GM21576 (cell line): ENCODE results near the gene FARS2.
"Not testable (repeated sequence)": the region's sequence is repeated elsewhere in the genome, so short reads cannot be mapped to it uniquely, and the experiment has no call there.

Experiments used
- ATAC-seq: cut with Tn5 transposase; IDR thresholded peaks from one replicate; pipeline ENCODE4 v1.9.1; 2021; ENCODE audit warnings: mild to moderate bottlenecking, moderate library complexity; ENCODE audit not compliant: unreplicated experiment

Gene FARS2

DNA sequence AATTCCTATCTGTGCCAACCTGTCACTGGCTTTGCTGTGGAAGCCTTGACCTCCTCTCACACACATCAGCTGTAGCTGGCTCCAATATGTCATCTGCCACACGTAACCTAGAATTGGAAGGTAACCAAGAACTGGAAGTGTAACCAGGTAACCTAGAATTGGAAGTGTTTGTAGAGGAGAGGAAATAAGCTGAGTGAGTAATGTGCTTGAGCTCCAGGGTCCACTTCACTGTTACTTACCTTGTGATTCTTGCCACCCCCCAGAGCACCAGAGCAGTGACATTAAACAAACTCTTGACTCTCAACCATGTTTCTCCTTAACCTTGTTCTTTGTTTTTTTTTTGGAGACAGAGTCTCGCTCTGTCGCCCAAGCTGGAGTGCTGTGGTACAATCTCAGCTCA, 394.9 kb downstream of the FARS2 start:
- no peak for ATAC-seq

DNA sequence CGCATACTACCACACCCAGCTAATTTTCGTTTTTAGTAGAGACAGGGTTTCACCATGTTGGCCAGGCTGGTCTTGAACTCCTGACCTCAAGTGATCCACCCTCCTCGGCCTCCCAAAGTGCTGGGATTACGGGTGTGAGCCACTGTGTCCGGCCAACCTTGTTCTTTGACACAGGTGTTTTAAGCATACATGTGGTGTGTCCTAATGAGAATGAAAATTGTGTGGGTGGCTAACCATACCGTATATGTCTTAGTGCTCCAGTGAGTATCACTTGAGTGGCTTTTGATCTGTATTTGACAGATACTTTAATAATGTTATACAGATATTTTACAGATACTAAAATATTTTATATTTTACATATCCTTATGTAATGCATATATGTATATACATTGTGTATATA, 395.4 kb downstream of the FARS2 start:
- not testable (repeated sequence) for ATAC-seq

DNA sequence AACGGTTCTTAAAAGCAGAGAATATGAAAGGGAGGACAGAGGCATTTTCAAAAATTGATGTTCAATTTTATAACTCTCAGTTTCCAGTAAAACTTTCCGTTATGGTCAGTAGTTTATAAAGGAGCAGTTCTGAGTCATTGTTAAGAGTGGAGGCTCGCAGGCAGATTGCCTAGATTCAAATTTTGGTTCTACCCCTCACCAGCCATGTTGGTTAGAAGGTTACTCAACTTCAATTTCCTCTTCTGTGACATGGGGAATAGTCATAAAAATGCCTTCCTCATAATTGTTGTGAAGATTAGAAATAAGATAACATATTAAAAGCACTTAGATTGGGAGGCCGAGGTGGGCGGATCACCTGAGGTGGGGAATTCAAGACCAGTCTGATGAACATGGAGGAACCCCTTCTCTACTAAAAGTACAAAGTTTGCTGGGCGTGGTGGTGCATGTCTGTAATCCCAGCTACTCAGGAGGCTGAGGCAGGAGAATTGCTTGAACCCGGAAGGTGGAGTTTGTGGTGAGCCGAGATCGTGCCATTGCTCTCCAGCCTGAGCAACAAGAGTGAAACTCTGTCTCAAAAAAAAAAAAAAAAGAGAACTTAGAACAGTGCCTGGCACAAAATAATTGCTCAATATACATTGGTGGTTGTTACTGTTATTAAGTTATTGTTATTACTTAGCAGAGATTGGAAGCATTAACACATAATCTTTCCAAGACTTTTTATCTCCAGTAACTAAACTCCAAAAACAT, 396.5 kb downstream of the FARS2 start:
- no peak for ATAC-seq

DNA sequence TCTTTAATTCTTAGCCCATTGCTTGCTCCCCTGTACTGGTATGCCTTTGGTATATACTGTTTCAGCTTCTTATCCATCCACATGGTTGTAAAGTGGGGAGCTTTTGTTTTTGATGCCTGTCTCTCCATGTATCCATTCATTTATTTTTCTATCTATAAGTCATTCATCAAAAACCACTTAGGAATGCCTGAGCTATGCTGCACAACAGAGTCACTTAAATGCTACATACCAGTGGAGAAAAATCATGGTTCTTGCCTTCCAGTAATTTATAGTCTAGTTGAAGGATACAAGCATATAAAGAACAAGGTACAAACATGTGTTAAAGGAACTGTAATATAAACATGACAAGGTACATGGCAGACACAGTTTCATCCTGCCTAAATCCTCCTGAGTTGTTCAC, 398.2 kb downstream of the FARS2 start:
- no peak for ATAC-seq

DNA sequence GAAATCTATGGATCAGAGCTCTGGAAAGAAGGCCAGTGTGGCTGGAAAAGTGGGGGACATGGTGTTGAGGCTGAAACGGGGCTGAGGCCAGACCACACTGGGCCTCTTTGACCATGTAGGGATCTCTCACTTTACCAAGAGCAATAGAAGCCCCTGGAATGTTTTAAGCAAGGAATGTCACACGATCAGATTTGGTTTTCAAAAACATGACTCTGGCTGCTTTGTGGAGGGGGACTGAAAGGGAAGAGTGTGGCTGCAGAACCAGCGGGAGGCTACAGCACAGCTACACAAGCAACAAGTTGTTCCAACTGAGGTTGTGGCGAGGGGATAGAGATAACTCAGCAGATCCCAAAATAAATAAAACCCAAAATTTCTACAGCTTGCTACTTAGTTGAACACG, 399.5 kb downstream of the FARS2 start:
- ATAC-seq: no peak

DNA sequence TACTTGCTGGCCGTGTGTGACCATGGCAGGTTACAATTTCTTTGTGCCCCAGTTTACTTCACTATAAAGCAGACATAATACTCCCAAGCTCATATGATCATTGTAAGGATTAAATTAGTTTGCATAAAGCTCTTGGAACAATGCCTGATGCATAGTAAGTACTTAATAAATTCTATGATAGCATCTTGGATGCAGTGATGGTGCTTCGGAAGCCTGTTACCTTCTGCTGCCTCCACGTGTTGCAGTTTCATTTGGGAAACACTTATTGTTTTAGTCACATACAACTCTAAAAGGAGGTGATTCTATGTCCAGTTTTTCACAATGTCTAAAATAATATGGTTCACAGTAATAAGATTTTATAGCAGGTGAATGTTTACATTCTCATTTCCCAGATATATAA, 401.5 kb downstream of the FARS2 start:
- ATAC-seq: no peak

DNA sequence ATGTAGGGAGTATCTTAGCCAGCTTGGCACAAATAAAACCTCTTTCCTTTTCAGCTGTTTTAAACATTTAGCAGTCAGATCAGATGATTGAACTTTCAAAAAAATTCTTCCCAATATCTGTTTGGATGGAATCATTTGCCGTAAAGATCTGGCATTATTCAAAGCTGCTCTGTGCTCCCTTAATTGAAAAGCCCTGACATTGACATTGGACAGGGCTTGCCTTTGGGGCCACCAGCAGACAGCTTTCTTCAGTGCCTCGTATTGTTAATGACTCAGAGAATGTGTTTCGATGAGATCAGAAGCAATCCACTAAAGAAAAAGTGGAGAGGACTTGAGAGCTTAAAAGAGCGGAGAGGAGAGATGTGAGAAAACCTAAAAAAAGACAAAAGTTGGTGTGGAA, 401.9 kb downstream of the FARS2 start:
- no peak for ATAC-seq

DNA sequence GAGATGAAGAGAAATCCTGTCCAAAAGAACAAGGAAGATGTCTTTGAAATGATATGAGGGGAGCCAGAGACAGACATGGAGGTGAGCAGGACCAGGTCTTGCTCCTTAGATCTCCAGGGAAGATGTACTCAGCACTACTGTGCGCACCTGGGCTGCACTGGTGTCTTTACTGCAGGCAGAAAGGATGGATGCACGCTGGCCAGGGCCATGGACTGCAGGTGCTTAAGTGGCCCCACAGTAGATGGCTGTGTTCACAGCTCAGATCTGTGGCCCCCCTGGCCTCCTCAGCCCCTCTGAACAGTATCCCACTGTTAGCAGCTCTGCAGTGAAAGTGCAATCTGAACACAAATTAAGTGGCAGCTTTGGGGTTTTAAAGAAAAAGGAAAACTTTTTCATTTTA, 402.4 kb downstream of the FARS2 start:
- no peak for ATAC-seq

DNA sequence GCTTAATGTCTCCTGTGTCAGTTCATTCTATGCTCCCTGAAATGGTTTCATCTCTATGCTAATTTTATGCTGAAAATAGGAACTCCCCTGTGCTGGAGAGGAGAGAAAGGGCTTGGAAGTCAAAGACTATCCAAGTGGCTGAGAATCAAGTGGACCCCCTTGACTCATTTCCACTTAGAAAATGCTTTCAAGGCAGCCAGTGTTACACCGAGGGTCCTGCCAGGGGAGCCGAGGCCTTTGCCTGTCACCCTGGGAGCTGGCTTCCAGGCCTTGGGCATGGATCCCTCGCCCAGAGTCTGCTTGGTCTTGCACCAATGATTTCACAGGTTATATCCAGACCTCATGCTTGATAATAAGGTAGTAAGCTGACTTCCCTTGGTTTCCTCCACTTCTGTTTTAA, 402.8 kb downstream of the FARS2 start:
- ATAC-seq: no peak

DNA sequence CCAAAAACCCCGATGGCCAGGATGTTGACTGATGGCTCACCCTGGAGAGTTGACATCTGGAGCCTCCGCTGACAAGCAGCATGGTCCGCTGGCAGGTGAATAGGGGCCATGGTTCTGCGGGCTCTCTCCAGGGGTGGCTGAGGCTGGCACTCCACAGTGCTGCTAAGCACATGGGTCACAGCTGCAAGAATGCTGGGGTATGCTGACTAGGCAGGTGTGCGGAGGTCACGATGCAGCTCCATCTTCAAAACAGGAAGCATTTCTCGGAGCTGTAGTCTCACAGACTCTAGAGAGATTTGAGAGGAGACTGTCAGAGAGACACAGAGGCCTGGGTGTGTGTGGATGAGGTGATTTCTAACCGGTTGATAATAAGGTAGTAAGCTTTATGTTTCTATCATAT, 403.9 kb downstream of the FARS2 start:
- no peak for ATAC-seq

DNA sequence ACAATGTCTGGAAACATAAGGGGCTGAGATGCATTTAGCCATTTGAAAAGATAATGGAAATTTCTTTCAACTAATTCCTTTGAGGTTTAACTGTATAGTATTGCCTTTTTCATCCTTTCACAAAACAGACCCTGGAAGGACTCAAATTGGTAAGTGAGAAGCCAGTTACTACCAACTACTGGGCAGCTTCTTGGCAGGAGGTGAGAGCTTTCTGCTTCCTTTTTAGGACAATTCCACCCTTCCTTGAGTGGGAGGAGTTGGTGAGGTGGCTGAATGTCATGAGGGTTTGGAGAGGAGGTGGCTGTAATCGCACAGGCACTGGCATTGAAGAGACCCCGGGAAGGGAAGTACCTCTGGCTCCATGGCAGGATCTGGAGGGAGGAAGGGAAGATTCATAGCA, 404.4 kb downstream of the FARS2 start:
- ATAC-seq: no peak

DNA sequence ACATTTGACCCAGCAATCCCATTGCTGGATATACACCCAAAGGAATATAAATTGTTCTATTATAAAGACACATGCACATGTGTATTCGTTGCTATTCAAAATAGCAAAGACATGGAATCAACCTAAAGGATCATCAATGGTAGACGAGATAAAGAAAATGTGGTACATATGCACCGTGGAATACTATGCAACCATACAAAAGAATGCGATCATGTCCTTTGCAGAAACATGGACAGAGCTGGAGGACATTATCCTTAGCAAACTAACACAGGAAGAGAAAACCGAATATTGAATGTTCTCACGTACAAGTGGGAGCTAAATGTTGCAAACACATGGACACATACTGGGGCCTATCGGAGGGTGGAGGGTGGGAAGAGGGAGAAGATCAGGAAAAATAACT, 405.4 kb downstream of the FARS2 start:
- no peak for ATAC-seq

DNA sequence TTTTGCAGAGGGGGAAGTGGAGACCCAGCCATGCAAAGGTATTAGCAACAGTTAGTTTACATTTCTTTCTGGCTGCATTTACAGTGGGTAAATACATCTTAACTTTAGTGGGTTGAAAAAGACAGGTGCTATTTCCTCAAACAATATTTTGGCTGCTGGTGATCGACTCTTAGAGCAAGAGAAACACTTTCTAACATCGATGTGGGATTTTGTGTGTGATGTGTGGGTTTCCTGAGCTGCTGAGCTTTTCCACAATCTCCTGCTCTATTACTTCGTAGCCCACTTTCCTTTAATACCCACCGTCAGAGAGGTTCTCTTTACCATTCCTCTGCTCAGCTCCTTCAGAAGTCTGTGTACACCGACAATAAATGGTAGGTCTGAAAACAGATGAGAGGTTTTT, 406.4 kb downstream of the FARS2 start:
- no peak for ATAC-seq

DNA sequence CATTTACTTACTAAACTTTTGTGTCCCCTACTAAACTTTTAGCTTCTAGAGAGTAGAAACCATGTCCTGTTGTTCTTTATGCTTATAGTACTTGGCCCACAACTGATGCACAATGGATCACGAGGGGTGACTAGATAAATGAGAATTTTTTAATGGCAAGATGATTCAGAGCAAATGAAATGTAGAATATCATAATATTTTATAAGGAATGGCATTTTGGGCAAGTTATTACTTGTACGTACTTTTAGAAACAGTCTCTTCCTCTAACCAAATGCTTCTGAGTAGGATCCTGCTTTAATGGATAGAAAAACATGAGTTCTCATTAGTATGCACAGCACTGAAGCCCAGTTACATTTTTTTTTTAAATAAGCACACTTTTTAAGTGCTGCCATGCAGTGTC, 409.1 kb downstream of the FARS2 start:
- ATAC-seq: no peak

DNA sequence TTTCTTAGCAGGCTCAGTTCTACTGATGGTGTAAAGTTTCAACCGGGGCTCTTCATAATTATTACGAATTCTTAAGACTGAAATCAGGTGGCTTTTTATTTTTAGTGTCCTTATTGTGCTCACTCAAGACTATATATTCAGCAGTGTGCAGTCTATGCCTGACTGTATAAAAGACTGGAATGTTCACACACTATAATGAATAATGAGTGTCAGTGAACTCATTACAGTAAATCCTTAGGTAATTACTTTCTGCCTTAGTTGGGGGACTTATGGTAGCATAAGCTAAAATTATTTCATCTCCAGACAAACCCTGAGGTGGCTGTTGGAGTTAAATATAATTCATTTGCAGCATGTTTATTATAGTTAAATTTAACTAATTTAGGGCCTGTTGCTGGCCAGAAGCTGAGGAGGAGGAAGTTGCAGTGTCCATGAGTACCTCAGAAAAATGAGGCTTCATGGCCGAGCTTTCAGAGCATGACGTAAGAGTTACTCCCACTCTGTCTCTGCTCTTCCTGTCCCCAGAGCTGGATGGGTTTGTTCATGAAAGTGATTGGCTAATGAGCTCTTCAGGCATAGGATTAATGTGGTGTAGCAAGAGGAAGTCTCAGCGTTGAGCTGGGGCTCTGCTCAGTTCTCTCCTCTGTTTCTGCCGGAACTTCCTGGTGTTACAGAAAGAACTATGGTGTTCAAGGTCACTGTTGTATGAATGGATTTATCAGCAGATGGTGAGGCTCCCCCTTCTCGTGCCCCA, 409.7 kb downstream of the FARS2 start:
- no peak for ATAC-seq

DNA sequence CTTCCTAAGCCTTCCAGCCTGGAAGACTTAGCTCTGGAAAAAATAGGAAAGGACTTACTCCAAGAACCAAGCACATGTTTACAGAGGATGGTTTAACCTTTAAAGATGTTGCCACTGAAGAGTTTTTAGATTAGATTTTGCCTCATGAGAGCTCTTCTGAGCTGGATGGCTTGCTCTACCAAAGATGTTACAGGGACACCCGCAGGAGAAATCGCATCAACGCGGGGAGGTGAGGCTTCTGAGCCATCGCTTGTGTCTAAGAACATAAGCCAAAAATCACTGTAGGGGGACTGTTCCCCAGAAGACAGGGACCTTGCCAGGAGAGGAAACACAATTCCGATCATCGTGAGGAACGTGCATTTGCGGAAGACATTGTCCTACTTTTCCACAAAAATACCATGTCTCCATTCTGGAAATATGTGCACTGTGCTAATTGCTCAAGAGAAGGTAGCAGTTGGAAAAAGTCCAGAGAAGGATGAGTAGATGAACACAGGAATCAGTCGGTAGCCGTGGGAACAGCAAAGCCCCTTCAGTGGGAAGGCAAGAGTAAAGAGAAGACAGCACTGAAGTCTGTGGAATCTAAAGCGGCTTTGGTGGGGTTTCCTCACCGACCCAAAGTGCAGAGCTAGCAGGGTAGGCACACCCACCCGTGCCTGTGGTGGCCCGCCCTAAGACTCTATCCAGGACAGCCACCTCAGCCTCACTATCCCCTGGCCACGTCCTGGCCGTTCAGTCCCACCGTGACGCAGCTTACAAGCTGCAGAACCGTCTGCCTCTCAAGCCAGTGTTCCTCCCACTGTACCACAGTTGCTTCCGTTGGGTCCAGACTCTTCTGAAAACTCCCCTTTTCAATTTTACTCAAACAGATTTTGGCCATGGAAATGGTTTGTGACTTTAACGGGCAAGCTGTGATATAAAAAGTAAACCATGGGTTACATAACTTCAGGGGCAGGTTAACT, 410.6 kb downstream of the FARS2 start:
- ATAC-seq: no peak

DNA sequence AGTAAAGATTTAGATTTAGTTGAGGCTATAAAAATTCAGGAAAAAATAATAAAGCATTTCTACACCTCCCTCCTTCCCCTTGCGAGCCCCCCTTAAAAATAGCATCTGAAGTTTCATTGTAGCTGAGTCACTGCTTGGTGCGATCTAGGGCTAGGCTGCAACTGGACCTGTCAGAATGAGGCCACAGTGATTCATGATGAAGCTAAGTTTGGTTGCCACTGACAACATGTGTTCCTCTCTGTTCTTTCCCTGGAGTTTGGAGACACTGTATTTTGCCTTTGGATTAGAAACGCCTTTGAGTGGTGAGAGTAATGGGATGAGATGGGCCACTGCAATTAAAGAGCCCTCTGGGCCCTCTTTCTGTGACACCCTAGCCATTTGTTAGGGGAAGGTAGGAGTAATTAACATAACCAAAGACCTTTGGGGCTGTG, 411.3 kb downstream of the FARS2 start:
- ATAC-seq: no peak

DNA sequence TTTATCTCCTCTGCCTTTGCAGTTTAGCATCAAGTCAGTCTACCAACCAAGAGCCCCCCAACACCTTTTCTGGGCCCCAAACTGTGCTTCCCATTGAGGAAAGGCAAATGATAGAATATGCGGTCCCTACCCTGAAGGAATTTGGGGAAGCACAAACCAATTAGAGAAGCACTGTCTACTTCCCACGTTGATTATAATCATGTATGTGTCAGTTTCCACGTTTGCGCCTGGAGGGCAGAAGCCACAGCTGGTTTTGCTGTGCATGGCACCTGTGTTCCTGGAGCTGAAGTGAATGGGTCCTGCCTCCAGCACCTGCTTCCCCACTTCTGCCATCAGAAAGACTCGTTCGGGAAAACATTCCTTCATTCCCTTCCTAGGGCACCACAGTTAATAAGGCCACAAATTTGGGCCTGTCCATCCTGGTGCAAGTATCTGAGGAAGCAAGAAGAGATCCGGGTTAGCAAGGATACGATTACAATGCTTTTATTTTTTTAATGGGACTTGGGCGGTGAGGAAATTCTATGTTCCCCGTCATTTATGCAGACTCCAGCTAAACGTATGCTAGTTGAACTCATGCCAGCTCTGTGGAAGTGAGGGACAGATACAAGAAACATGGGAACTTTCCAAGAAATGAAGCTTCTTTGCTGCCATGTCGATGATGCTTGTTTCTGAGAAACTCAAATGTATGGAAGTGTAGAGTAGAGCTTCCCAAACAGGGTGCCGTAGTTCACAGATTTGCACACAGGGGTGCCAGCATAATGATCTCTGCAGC, 411.9 kb downstream of the FARS2 start:
- no peak for ATAC-seq

DNA sequence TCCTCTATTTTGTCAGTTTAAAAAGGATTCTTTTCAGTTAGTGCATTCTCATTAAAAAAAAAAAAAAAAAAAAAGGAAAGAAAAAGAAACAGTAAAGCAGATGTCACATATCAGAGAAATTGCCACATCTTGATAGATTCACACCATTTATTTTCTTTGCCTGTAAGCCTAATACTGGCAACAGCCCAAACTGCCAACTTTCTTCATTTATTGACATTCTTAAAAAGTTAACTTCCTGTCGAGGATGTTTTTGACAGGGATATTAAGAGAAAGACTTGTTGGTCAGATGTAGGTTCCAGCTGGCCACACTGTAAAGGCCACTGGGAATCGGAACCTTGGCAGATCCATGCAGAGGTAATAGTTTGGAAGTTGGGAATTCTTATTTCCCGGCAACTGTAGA, 412.8 kb downstream of the FARS2 start:
- no peak for ATAC-seq

DNA sequence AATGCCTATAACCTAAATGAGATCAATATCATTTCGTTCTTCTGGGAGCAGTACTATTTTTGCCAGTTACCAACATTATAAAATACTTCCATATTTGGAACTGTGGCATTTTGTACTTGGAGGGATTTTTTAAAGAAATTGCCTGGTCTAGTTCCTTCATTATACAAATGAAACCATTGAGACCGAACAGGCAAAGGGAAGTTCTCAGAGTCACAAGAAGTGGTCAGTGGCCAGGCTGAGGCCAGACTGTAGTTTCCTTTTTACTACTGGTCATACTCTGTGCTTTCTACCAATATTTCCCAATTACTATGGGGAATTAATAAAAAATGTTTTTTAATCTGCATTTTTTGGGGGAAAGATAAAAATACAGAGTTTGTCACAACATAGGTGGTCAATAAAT, 413.4 kb downstream of the FARS2 start:
- ATAC-seq: no peak

DNA sequence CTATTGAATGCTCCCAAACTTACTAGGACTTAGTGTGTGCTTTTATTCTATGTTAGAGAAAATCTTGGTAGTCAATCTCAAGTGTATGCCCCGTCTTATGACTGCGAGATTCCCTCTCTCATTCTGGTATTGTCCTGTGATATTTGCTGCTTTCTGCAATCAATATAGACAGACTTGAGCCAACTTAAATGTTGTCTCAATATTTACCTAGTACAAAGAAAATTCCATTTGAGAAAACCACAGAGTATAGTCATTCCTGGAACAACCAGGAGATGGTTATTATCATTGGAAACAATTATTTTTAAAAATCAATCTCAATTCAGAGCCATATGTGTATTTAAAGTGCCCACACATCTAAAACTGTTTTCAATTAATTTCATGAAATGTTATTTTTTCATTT, 415.4 kb downstream of the FARS2 start:
- ATAC-seq: no peak
